ENCODE data around the gene PCGF3.
"Not testable (repeated sequence)": the region's sequence is repeated elsewhere in the genome, so short reads cannot be mapped to it uniquely, and the experiment has no call there.

The PCGF3 gene

GRCh38 chr4:704198-704891 is 1.3 kb upstream of the PCGF3 start:
- DNase-seq, result no peak

- no peak for DNase-seq
Observed at GRCh38 chr4:704971-705277, 708 bp upstream of the PCGF3 start.

- not testable (repeated sequence) for DNase-seq
Observed at GRCh38 chr4:706083-706633, 526 bp downstream of the PCGF3 start.

GRCh38 chr4:706834-707598 is 1.4 kb downstream of the PCGF3 start:
- no peak for DNase-seq

- no peak for DNase-seq
Observed at GRCh38 chr4:707929-708630, 2.4 kb downstream of the PCGF3 start.

- no peak for DNase-seq
Observed at GRCh38 chr4:708631-708933, 3.0 kb downstream of the PCGF3 start.

GRCh38 chr4:709348-709747 is 3.7 kb downstream of the PCGF3 start:
- DNase-seq, result no peak

GRCh38 chr4:710116-710515 is 4.5 kb downstream of the PCGF3 start:
- no peak for DNase-seq

- no peak for DNase-seq
Observed at GRCh38 chr4:710916-711315, 5.3 kb downstream of the PCGF3 start.

GRCh38 chr4:712093-712492 is 6.5 kb downstream of the PCGF3 start:
- DNase-seq, result no peak

- DNase-seq, result no peak
Observed at GRCh38 chr4:712916-713632, 7.4 kb downstream of the PCGF3 start.

GRCh38 chr4:714087-714486 is 8.5 kb downstream of the PCGF3 start:
- DNase-seq, result no peak

GRCh38 chr4:717601-718320 is 12.1 kb downstream of the PCGF3 start:
- DNase-seq, result no peak

GRCh38 chr4:718460-718859 is 12.8 kb downstream of the PCGF3 start:
- DNase-seq, result no peak

GRCh38 chr4:720111-720860 is 14.7 kb downstream of the PCGF3 start:
- peak in 1 of 14 donors; percentile 23 for DNase-seq

GRCh38 chr4:721261-722168 is 15.9 kb downstream of the PCGF3 start:
- no peak for DNase-seq

- no peak for DNase-seq
Observed at GRCh38 chr4:722169-722725, 16.6 kb downstream of the PCGF3 start.

- no peak for DNase-seq
Observed at GRCh38 chr4:722851-723360, 17.3 kb downstream of the PCGF3 start.

- DNase-seq, result peak in 1 of 14 donors; percentile 33
Observed at GRCh38 chr4:723751-724530, 18.3 kb downstream of the PCGF3 start.

All from C1 segment of cervical spinal cord (tissue), 14 donors.